Measurements from ENCODE around the gene MON2. TPM values are rescaled to one million over a fixed set of nuclear protein-coding genes. Genes with fewer than 3 reads are reported as not detected.

MON2 gene
- polyA plus RNA-seq, 10 donors: 29.2 to 63.8 (median 37.4) TPM

- DNase-seq: no peak
Measured at GRCh38 chr12:62649412-62650138, 182.9 kb downstream of the MON2 start.

Other genes with a start within 250 kb of the MON2 start
- 10 to 100 TPM; 30.3 to 47.3 (median 38.8) TPM for gene USP15, start 206.4 kb upstream of the MON2 start, polyA plus RNA-seq (ENCODE audit: insufficient read length in 10 of 10)

Measured in muscle of back (tissue), 11 donors.